HepG2 (cell line): ENCODE data around the gene LMNTD1.

Source experiments
- CEBPB ChIP-seq: IDR thresholded peaks from 2 replicates; pipeline ENCODE4 v1.6.1; 2011; ENCODE audit warnings: low read depth, low read length, improper control_type of control experiment, borderline replicate concordance
- HDAC6 ChIP-seq: fragments of 200-600 bp; sonication (generic); IDR thresholded peaks from 2 replicates; pipeline ENCODE4 v1.7.0; 2017; ENCODE audit warnings: mild to moderate bottlenecking, antibody characterized with exemption, low read length, low read depth
- JUND ChIP-seq: sonication (generic); formaldehyde crosslinking; IDR thresholded peaks from 2 replicates; pipeline ENCODE4 v1.8.0; 2022; ENCODE audit warnings: mild to moderate bottlenecking, missing genetic modification reagents
- ZNF138 ChIP-seq: sonication (generic); formaldehyde crosslinking; IDR thresholded peaks from 2 replicates; pipeline ENCODE4 v1.5.0; 2020; ENCODE audit warnings: mild to moderate bottlenecking, low read depth, missing genetic modification reagents
- TF ChIP-seq, protein P1 (sequence below): sonication (generic); formaldehyde crosslinking; IDR thresholded peaks from 2 replicates; pipeline ENCODE4 v1.4.0; 2020; ENCODE audit warnings: missing genetic modification reagents, borderline replicate concordance

DNA sequence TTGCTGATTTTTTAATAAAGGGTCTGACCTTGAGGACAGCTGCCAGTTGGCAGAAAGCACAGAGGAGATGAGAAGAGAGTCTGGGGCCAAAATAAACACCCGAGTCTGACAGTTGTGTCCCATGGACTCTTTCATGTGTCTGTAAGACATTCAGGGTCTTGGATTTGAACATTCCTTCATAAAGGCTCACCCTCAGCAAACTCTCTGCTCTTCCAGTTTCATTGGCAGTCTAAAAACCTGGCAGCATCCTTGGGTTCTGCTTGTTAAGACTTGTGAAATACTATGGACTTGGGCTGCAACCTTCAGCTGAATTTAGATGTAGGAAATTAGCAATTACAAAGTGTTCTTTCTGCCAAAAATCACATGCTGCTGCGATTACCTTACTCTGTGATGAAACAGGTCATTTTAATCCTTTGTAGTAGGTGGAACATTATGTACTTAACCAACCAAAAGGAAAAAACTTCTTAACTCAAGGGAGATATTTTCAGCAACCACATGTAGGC is 32.0 kb upstream of the LMNTD1 start:
- no peak for TF ChIP-seq HDAC6
- TF ChIP-seq JUND (CRISPR knock-in tag) = no peak
- TF ChIP-seq CEBPB = no peak
- TF ChIP-seq ZNF138 (CRISPR knock-in tag) = no peak
- TF ChIP-seq, protein P1, sequence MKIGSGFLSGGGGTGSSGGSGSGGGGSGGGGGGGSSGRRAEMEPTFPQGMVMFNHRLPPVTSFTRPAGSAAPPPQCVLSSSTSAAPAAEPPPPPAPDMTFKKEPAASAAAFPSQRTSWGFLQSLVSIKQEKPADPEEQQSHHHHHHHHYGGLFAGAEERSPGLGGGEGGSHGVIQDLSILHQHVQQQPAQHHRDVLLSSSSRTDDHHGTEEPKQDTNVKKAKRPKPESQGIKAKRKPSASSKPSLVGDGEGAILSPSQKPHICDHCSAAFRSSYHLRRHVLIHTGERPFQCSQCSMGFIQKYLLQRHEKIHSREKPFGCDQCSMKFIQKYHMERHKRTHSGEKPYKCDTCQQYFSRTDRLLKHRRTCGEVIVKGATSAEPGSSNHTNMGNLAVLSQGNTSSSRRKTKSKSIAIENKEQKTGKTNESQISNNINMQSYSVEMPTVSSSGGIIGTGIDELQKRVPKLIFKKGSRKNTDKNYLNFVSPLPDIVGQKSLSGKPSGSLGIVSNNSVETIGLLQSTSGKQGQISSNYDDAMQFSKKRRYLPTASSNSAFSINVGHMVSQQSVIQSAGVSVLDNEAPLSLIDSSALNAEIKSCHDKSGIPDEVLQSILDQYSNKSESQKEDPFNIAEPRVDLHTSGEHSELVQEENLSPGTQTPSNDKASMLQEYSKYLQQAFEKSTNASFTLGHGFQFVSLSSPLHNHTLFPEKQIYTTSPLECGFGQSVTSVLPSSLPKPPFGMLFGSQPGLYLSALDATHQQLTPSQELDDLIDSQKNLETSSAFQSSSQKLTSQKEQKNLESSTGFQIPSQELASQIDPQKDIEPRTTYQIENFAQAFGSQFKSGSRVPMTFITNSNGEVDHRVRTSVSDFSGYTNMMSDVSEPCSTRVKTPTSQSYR = no peak
